NCI-H1930 (cell line): ENCODE data around the gene SDK2.

Experiments
- DNase-seq, 2 experiments: peaks; one replicate each; lab custom pipeline; 2025; lab: John Stamatoyannopoulos, UW

The SDK2 gene

GRCh38 chr17:73508931-73509605 is 135.2 kb downstream of the SDK2 start:
- no peak for DNase-seq

GRCh38 chr17:73508057-73508930 is 136.0 kb downstream of the SDK2 start:
- DNase-seq = no peak

- DNase-seq = no peak
These were observed 137.5 kb downstream of the SDK2 start for GRCh38 chr17:73506470-73507435.

GRCh38 chr17:73503560-73503959 is 140.7 kb downstream of the SDK2 start:
- DNase-seq = no peak

- DNase-seq = no peak
These were observed 143.7 kb downstream of the SDK2 start for GRCh38 chr17:73500414-73500999.

GRCh38 chr17:73498886-73499554 is 145.2 kb downstream of the SDK2 start:
- DNase-seq = no peak

GRCh38 chr17:73498176-73498575 is 146.1 kb downstream of the SDK2 start:
- no peak for DNase-seq

- no peak for DNase-seq
These were observed 146.5 kb downstream of the SDK2 start for GRCh38 chr17:73497721-73498120.

- no peak for DNase-seq
These were observed 148.0 kb downstream of the SDK2 start for GRCh38 chr17:73496232-73496631.

- DNase-seq = no peak
These were observed 148.6 kb downstream of the SDK2 start for GRCh38 chr17:73495641-73496040.

GRCh38 chr17:73494950-73495349 is 149.3 kb downstream of the SDK2 start:
- DNase-seq = no peak

GRCh38 chr17:73493956-73494926 is 150.0 kb downstream of the SDK2 start:
- DNase-seq = no peak

- no peak for DNase-seq
These were observed 151.1 kb downstream of the SDK2 start for GRCh38 chr17:73492821-73493814.

- DNase-seq = no peak
These were observed 152.0 kb downstream of the SDK2 start for GRCh38 chr17:73492125-73492820.

GRCh38 chr17:73491648-73492047 is 152.6 kb downstream of the SDK2 start:
- DNase-seq = no peak

GRCh38 chr17:73490851-73491250 is 153.4 kb downstream of the SDK2 start:
- no peak for DNase-seq

GRCh38 chr17:73489991-73490390 is 154.3 kb downstream of the SDK2 start:
- DNase-seq = no peak

GRCh38 chr17:73489333-73489732 is 154.9 kb downstream of the SDK2 start:
- DNase-seq = no peak
